K562 (cell line): ENCODE data around the gene P3H4. TPM values are rescaled to one million over a fixed set of nuclear protein-coding genes. Genes with fewer than 3 reads are reported as not detected.

ENCODE experiments used
- ATAC-seq: fragments of 200-7000 bp; cut with Tn5 transposase; 3 replicates; pipeline ENCODE4 v1.9.1; 2020; ENCODE audit warnings: moderate library complexity
- BruUV-seq: library from RNA; stranded (reverse); fragments of 400-500 nt; replicated peaks from 2 replicates; lab custom pipeline; 2021; lab: Mats Ljungman, UMichigan
- CTCF ChIA-PET: fragments of 300-600 bp; formaldehyde crosslinking; extraction: SDS; loops from one replicate; lab custom pipeline; 2021; ENCODE audit warnings: low intra/inter-chr PET ratio; lab: Yijun Ruan, JAX
- POLR2A ChIA-PET: fragments of 300-600, 350-650 bp; sonication (Branson Sonifier 250); formaldehyde crosslinking; extraction: SDS; loops from one replicate; lab custom pipeline; 2021; ENCODE audit warnings: antibody characterized with exemption, inconsistent platforms; lab: Yijun Ruan, JAX
- DNase-seq, 4 experiments: peaks; one replicate each; pipeline versions ENCODE4 v3.0.0 to v3.0.0-alpha.2; 2011 to 2018; ENCODE audit warnings: low spot score in 3 of 4, mixed read lengths in 3 of 4; ENCODE audit errors: extremely low read depth in 1 of 4
- FAIRE-seq: peaks from 2 replicates; lab custom pipeline; 2011; peaks lifted over from hg19 to GRCh38; lab: Jason Lieb, UNC
- H2AFZ ChIP-seq: 2 replicates; pipeline ENCODE4 v1.6.0; 2011; ENCODE audit warnings: low read depth, low read length, control low read depth, inconsistent platforms
- H3K27ac ChIP-seq: fragments of 200-600 bp; 3 replicates; pipeline ENCODE4 v1.8.0; 2011; ENCODE audit warnings: low read depth, mild to moderate bottlenecking, control low read depth, inconsistent platforms, low read length, moderate library complexity, mixed read lengths; ENCODE audit errors: extremely low read depth
- H3K27me3 ChIP-seq, 2 experiments: fragments of 300-600 bp in 1 of 2; 2 replicates in 1 of 2; 3 replicates in 1 of 2; pipeline versions ENCODE4 v1.6.0 to v1.8.0; 2011; ENCODE audit warnings: inconsistent platforms in 2 of 2, low read length in 2 of 2, mild to moderate bottlenecking in 1 of 2, mixed read lengths in 1 of 2, moderate library complexity in 1 of 2; ENCODE audit not compliant: control insufficient read depth in 2 of 2, insufficient read depth in 2 of 2
- H3K36me3 ChIP-seq: fragments of 300-600 bp; 3 replicates; pipeline ENCODE4 v1.8.0; 2011; ENCODE audit warnings: mild to moderate bottlenecking, low read length, inconsistent platforms; ENCODE audit not compliant: control insufficient read depth, insufficient read depth
- H3K4me1 ChIP-seq, 2 experiments: fragments of 200-600 bp in 1 of 2; replicated peaks in 1 of 2; 2 replicates in 1 of 2; 3 replicates in 1 of 2; pipeline versions ENCODE4 v1.5.1 to v1.8.0; 2011; ENCODE audit warnings: inconsistent platforms in 2 of 2, low read length in 2 of 2, mild to moderate bottlenecking in 1 of 2, mixed read lengths in 1 of 2, moderate library complexity in 1 of 2; ENCODE audit not compliant: control insufficient read depth in 2 of 2, insufficient read depth in 2 of 2
- H3K4me2 ChIP-seq: 2 replicates; pipeline ENCODE4 v1.6.1; 2011; ENCODE audit warnings: low read length, control low read depth, inconsistent platforms, mixed read lengths; ENCODE audit not compliant: insufficient read depth
- H3K4me3 ChIP-seq: fragments of 200-600 bp; sonication (generic), shearing (Covaris generic); 2 replicates; pipeline ENCODE4 v1.5.1; 2016; ENCODE audit warnings: control low read depth, inconsistent platforms
- H3K79me2 ChIP-seq: fragments of 200-600 bp; 3 replicates; pipeline ENCODE4 v1.8.0; 2011; ENCODE audit warnings: low read length, inconsistent platforms; ENCODE audit not compliant: control insufficient read depth, insufficient read depth
- H3K9ac ChIP-seq, 2 experiments: 2 replicates each; pipeline versions ENCODE4 v1.6.0 to v1.6.1; 2011; ENCODE audit warnings: low read depth in 2 of 2, low read length in 2 of 2, control low read depth in 1 of 2, inconsistent platforms in 1 of 2, mild to moderate bottlenecking in 1 of 2, mixed read lengths in 1 of 2; ENCODE audit not compliant: insufficient read depth in 1 of 2
- H3K9me1 ChIP-seq: one replicate; pipeline ENCODE4 v1.6.0; 2011; ENCODE audit warnings: inconsistent platforms, mild to moderate bottlenecking, low read length, moderate library complexity; ENCODE audit not compliant: control insufficient read depth, insufficient read depth
- H3K9me3 ChIP-seq: replicated peaks from 2 replicates; pipeline ENCODE4 v1.5.1; 2011; ENCODE audit warnings: low read depth, low read length, inconsistent platforms; ENCODE audit not compliant: control insufficient read depth, insufficient read depth
- H4K20me1 ChIP-seq: replicated peaks from 2 replicates; pipeline ENCODE4 v1.6.1; 2011; ENCODE audit warnings: low read length, inconsistent platforms, mixed read lengths; ENCODE audit not compliant: control insufficient read depth, insufficient read depth
- HDAC8 ChIP-seq: fragments of 450-650 bp; IDR thresholded peaks from 2 replicates; pipeline ENCODE4 v1.6.1; 2016; ENCODE audit warnings: mild to moderate bottlenecking, missing genetic modification characterization, moderate library complexity, missing compliant biosample characterization
- SIN3A ChIP-seq, 2 experiments: fragments of 150-350 bp in 1 of 2; IDR thresholded peaks; 2 replicates each; pipeline ENCODE4 v1.6.1; 2011 to 2016; ENCODE audit warnings: borderline replicate concordance in 2 of 2, low read depth in 2 of 2, low read length in 2 of 2, mild to moderate bottlenecking in 2 of 2, moderate library complexity in 2 of 2; ENCODE audit not compliant: control insufficient read depth in 1 of 2
- STAT5A ChIP-seq: IDR thresholded peaks from 2 replicates; pipeline ENCODE4 v1.6.1; 2012; ENCODE audit warnings: low read length, inconsistent platforms, borderline replicate concordance
- ZNF79 ChIP-seq: fragments of 250-450 bp; sonication (Bioruptor Pico); IDR thresholded peaks from 2 replicates; pipeline ENCODE4 v1.4.0; 2020; ENCODE audit warnings: low read depth, mild to moderate bottlenecking, moderate library complexity
- WGBS: fragments of 100-300 bp; shearing (Covaris generic); methylation state at CpG from one replicate; pipeline ENCODE4 v1.1.6; 2016; ENCODE audit warnings: low coverage, mixed read lengths; ENCODE audit not compliant: insufficient coverage; ENCODE audit errors: missing lambda C conversion rate; 5-methylcytosine and 5-hydroxymethylcytosine counted together
- in situ Hi-C: fragments of 300-500 bp; cut with MboI; formaldehyde crosslinking; loops from 4 replicates; pipeline ENCODE4 v1.15.0; 2018; ENCODE audit warnings: inconsistent platforms, mixed read lengths
- intact Hi-C: fragments of 100-400 bp; cut with micrococcal nuclease; formaldehyde crosslinking; loops from 2 replicates; pipeline ENCODE4 v1.14.2; 2022
- polyA plus RNA-seq, 8 experiments: library from polyadenylated mRNA; depleted of rRNA in 4 of 8; stranded (reverse) in 5 of 8; unstranded in 3 of 8; fragments of >200 nt; fragmentation: Nextera tagmentation in 2 of 8; fragmentation: Illumina TruSeq in 1 of 8; extraction: Ambion mirVana in 2 of 8; extraction: Trizol in 1 of 8; gene quantifications; 2 replicates each; pipeline versions ENCODE4 v1.2.1 to v1.2.3, GENCODE V29; 2011 to 2014; ENCODE audit warnings: inconsistent platforms in 1 of 8, missing spikeins in 1 of 8
- total RNA-seq, 7 experiments: library from RNA; depleted of rRNA in 6 of 7; stranded (reverse); fragments of >200 nt in 6 of 7; fragmentation: Illumina TruSeq in 2 of 7; extraction: Trizol in 2 of 7; gene quantifications; 2 replicates each; pipeline versions ENCODE4 v1.2.1 to v1.2.3, GENCODE V29; 2011 to 2021; ENCODE audit warnings: low replicate concordance in 1 of 7
- TF ChIP-seq, protein P1 (sequence below), 2 experiments: fragments of 150-350 bp in 1 of 2; IDR thresholded peaks; 2 replicates each; pipeline ENCODE4 v1.6.1; 2012 to 2016; ENCODE audit warnings: low read depth in 2 of 2, low read length in 2 of 2, mild to moderate bottlenecking in 1 of 2, moderate library complexity in 1 of 2

The P3H4 gene
- total and polyA plus RNA-seq, 9 of the 15 experiments (the other 6 are each of a cell fraction or from before 2014, with no cell fraction given): 0.10 to 3.7 (median 1.0) TPM

DNA sequence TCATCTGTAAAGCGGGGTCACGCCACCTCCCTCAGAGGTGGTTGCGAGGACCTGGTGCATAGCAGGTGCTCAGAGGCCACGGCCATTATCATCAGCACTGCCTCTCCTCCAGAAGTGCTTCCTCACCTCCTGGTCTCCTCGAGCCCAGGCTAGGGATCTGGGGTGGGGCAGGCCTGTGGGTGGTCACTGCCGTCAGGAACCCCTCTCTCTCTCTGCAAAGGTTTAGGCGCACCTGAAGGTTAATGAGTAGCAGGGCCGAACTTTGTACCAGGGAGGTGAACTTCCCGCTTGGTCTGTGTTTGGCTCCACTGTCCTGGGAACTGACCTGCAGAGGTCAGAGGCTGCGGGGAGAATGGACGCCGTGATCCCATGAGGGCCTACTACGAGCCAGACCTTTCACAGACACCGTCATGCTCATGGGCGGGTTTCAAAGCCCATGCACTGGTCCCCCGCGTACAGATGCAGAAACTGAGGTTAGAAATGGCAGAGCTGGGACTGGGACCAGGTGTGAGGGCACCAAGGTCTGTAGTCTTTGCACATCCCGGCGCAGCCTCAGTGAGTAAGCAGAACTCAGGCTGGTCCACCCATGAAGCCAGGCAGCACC is 39.1 kb downstream of the P3H4 start:
- Histone ChIP-seq H2AFZ (no peak overlapping the region), H3K27me3 (no peaks in the 10 kb centered on the region), H3K9me3 (no peaks in the 10 kb centered on the region), H3K4me2 (no peak overlapping the region), H3K79me2 (peaks cover 39% of the 10 kb centered on the region), H3K27ac (no peak overlapping the region), H3K36me3 (peaks cover 79% of the 10 kb centered on the region), H3K4me3 (no peak overlapping the region), H4K20me1 (peaks cover 10% of the 10 kb centered on the region; the same call in 1 of the 2 replicates), H3K4me1 (peaks cover 0 to 28% of the 10 kb centered on the region in 2 experiments; a peak in 2 of 5 replicates), H3K9me1 (peaks cover 3% of the 10 kb centered on the region), H3K9ac (0 out of 4 replicates have a peak overlapping the region, but pooled peaks of 1 of the 2 experiments have one; percentile 21)
- in situ Hi-C loops (no loop called here), intact Hi-C loops (no loop called here)
- CTCF ChIA-PET: no interaction called here
- 97% methylated on average over 19 of the region's 19 CpGs for WGBS
- POLR2A ChIA-PET: interaction anchor here (0.6 kb wide), 1 partner anchor 605 kb away, joined by 3 read pairs; no protein-coding TSS in a partner anchor
- TF ChIP-seq ZNF79 (CRISPR knock-in tag): no peak
- TF ChIP-seq, protein P1, sequence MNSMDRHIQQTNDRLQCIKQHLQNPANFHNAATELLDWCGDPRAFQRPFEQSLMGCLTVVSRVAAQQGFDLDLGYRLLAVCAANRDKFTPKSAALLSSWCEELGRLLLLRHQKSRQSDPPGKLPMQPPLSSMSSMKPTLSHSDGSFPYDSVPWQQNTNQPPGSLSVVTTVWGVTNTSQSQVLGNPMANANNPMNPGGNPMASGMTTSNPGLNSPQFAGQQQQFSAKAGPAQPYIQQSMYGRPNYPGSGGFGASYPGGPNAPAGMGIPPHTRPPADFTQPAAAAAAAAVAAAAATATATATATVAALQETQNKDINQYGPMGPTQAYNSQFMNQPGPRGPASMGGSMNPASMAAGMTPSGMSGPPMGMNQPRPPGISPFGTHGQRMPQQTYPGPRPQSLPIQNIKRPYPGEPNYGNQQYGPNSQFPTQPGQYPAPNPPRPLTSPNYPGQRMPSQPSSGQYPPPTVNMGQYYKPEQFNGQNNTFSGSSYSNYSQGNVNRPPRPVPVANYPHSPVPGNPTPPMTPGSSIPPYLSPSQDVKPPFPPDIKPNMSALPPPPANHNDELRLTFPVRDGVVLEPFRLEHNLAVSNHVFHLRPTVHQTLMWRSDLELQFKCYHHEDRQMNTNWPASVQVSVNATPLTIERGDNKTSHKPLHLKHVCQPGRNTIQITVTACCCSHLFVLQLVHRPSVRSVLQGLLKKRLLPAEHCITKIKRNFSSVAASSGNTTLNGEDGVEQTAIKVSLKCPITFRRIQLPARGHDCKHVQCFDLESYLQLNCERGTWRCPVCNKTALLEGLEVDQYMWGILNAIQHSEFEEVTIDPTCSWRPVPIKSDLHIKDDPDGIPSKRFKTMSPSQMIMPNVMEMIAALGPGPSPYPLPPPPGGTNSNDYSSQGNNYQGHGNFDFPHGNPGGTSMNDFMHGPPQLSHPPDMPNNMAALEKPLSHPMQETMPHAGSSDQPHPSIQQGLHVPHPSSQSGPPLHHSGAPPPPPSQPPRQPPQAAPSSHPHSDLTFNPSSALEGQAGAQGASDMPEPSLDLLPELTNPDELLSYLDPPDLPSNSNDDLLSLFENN (IDR thresholded peaks at IDR 0.05; ENCODE audit: low read depth in 2 of 2, low read length in 2 of 2): no peak
- TF ChIP-seq SIN3A (IDR thresholded peaks at IDR 0.05; ENCODE audit: borderline replicate concordance in 2 of 2, control insufficient read depth in 1 of 2, low read depth in 2 of 2, low read length in 2 of 2): no peak
- no peak for TF ChIP-seq HDAC8 (tag)
- TF ChIP-seq STAT5A: no peak
- FAIRE-seq: no peak
- BruUV-seq: no TSS peak
- peak in 1 of 4 experiments; percentile 10 for DNase-seq
- ATAC-seq: no peak
